GM19025 (cell line): ENCODE results near the gene JTB.
"Not testable (repeated sequence)": the region's sequence is repeated elsewhere in the genome, so short reads cannot be mapped to it uniquely, and the experiment has no call there.

ENCODE experiments used
- ATAC-seq: cut with Tn5 transposase; IDR thresholded peaks from one replicate; pipeline ENCODE4 v1.9.1; 2021; ENCODE audit warnings: mild to moderate bottlenecking, low read depth, moderate library complexity; ENCODE audit not compliant: unreplicated experiment

JTB gene

DNA sequence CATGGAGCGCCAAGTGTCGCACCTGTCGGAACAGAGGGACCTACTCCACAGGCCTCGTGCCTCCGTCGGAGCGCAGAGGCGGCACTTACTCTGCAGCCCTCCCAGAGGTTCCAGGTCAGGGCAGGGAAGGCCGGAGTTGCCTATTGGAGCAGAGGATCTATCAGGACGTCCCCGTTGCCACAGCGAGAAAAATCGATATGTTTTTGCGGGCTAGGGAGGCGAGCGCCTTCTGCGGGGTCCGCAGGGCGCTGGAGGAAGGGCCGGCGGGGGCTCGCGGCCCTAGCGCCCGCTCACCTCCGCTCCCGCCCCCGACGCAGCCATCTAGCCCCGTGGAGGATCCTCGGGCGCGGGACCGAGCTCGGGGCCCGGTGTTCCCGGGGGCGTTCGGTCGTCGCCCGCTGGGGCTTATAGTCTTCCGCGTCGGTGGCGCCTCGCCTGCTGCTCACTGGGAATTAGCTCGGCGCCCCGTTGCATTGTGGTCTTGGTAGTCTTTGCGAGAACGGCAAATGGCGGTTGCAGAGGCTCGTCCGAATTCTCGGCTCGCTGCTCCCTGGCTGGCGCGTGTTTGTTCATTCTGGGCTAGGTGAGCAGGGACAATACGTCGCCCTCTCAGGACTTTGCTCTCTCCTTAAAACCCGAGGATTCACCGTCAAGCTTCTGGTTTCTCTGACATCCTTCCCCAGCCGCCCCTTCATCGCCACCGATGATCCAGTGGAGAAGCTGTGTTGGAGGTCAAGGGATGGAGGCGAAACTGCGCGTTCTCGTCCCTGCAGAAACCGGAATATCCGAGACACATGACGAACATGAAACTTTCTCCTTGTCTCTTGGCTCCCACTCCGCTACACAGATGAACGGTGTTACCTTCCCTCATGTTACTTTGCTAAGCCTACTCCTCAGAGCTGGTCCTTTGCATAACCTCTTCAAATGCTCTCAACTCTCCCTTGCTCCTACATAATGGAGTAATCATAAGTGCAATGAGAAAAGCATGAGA is at the start of gene JTB:
JTB (minus strand) TSS at position 425 of the 991 bp plus-strand sequence; CDS start at position 3, 422 bp downstream.
- peak; percentile 86 for ATAC-seq

GRCh38 chr1:154019940-154020339 is 42.5 kb upstream of the JTB start:
- no peak for ATAC-seq

DNA sequence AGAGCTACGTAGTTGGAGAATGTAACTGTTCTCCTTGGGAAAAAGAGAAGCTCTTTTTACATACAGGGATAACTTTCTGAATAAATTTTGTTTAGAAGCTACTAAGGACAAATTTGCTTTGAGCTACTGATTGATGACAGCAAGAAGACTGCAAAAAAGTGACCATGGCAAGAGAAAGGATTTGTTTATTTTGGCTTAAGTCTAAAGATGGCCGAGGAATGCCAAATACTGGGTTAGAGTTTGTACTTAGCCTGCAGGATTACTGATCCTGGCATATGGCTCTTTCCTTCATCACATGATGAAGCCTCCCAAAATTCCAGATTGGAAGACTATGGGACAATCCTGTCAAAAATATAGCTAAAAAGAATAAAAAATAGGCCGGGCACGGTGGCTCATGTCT is 41.8 kb upstream of the JTB start:
- ATAC-seq: no peak

DNA sequence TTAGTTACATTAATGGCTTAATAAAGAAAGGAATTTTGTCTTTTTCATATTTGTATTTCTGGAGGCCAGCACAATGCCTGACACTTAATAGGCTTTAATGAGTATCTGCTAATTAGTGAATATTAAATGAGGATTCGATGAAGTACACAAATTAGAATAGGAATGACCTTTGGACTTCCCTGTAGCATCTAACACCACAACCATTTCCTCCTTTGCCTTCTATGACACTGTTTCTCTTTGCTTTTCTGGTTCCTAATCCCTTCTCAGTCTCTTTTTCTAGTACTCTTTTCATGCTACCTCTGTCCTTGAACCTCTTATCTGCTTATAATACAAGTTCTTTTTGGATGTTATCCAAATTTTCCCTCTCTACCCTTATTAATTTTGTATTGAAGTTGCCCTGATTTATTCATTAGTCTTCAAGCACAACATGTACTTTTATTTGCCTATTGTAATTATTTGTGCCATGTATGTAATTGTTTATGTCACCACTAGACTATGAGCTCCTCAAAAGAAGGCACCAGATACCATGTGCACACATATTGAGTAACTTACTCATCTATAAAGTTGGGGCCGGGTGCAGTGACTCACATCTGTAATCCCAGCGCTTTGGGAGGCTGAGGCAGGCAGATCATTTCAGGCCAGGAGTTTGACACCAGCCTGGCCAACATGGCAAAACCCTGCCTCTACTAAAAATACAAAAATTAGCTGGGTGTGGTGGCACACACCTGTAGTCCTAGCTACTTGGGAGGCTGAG is 36.9 kb upstream of the JTB start:
- ATAC-seq: no peak

GRCh38 chr1:154012543-154012942 is 35.1 kb upstream of the JTB start:
- ATAC-seq: not testable (repeated sequence)

DNA sequence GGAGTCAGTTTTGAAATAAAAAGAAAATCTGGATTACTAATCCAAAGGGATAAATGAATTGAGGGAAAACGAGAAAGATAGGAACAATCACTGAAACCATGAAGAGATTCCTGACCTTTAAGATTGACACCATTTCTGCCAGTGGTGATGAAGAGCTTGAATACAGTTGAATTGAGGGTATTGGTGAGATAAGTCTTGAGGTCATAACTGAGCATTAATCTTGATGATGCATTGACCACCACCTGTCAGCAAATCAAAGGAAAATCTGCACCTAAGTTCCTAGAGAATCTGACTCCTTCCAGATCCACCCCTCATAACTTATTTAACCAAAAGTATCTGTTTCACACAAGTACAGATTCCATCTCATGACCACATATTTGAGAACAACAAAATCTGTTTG is 34.7 kb upstream of the JTB start:
- no peak for ATAC-seq

DNA sequence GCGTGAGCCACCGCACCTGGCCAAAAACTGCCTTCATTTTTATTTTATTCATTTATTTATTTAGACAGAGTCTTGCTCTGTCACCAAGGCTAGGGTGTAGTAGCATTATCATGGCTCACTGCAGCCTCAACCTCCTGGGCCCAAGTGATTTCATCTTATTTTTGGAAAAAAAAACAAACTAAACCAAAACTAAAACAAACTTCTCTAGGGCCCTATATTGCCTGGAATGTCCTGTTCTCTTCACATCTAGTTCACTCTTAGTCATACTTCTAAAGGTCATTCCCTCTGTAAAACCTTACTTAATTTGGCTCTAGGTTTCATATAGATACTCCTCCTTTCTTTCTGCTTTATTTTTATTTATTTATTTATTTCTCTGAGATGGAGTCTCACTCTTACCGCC is 28.7 kb upstream of the JTB start:
- ATAC-seq: no peak

- ATAC-seq: no peak
Observed at GRCh38 chr1:154000420-154000819, 22.9 kb upstream of the JTB start.

- ATAC-seq: not testable (repeated sequence)
Observed at GRCh38 chr1:153996882-153997281, 19.4 kb upstream of the JTB start.

- ATAC-seq: no peak
Observed at GRCh38 chr1:153995640-153996039, 18.2 kb upstream of the JTB start.

GRCh38 chr1:153995202-153995601 is 17.7 kb upstream of the JTB start:
- no peak for ATAC-seq

GRCh38 chr1:153991806-153992205 is 14.3 kb upstream of the JTB start:
- no peak for ATAC-seq

DNA sequence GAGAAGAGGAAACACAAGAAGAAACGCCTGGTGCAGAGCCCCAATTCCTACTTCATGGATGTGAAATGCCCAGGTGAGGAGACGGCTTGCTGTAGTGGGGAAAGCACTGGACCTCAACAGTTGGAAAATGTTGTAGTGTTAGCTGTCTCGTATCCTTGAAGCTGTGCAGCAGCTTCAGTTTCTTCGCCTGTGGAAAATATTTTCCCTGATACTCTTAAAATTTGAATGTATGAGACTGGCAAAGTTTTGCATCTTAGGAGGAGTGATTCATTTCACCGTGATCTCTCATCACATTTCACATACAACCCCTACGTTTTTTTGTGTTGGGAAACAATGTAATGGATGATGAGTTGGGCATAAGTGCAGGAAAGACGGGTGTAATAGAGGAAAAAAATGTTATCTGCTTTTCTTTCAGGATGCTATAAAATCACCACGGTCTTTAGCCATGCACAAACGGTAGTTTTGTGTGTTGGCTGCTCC is 13.7 kb upstream of the JTB start:
- ATAC-seq: no peak

- ATAC-seq: peak; percentile 58
Observed at GRCh38 chr1:153990468-153991150, 13.1 kb upstream of the JTB start, which contains the start of gene RPS27. Gene RPS27 (plus strand): TSS chr1:153990762. CDS start chr1:153990797, 35 bp downstream.

GRCh38 chr1:153987621-153988020 is 10.1 kb upstream of the JTB start:
- ATAC-seq: no peak

- no peak for ATAC-seq
Observed at GRCh38 chr1:153985941-153986761, 8.7 kb upstream of the JTB start, which contains the start of gene RAB13. Gene RAB13 (minus strand): TSS chr1:153986339. CDS start chr1:153986236, 103 bp downstream.

DNA sequence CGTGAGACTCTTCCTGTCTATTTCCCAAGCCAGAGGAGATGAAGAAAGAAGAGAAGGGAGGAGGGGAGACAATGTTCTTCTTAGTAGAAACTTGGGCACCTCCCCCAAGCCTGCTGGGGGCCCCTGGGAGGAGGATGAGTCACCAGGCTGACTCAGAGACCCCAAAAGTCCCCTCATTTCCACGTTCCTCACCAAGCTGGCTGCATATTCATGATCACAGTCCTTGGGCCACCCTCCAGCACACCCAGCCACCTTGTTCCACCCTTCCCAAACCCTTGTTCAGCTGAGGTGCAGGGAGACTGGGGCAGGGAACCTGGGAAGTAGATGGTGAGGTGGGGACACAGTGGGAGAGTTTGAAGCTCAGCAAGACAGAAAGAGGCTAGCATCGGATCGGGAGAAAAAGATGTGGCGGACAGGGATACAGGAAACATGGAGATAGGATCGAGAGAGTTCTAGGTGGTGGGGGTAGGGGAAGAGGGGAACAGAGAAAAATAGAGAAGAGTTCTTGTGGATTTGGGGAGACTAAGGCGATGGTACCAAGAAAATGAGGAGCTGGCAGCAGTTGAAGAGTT is 8.0 kb upstream of the JTB start:
- ATAC-seq: no peak

DNA sequence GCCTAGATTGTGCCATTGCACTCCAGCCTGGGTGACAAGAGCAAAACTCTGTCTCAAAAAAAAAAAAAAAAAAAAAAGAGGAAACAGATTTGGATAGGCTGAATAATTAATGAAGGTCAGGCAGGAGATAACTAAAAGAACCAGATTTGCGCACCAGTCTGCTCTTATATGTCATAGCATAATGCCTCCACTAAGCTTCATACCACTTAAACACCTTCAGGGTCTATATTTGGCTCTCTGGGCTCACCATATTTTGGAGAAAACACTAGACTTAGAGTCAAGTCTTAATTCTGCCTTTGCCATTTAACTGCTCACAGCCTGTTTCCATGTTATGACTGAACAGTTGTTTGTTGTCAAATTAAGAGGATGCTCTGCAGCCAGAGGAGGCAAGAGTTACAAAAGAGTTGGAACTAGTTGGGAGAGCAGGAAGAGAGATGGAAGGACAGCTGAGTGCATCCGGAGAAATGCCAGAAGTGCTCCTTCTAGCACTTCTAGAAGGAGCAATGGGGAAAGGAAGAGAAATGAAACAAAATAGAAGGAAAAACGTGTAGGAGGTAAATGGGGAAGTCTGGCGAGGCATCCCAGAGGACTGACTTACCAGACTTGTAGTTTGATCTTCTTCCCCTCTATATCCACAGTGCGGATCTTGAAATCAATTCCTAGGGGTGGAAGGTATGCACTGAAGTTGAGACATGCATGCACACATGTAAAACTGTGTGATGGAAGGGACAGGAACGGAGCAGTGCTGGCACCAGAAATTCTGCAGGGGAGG is 6.8 kb upstream of the JTB start:
- no peak for ATAC-seq

GRCh38 chr1:153981735-153982134 is 4.3 kb upstream of the JTB start:
- not testable (repeated sequence) for ATAC-seq
